GM23338 (cell line): Measurements from ENCODE around the gene ATXN7L1. TPM values are rescaled to one million over a fixed set of nuclear protein-coding genes. Genes with fewer than 3 reads are reported as not detected.
A peak's percentile ranks its signal among the peaks of the same experiment; 100 is the strongest.

Experiments used
- ATAC-seq: fragments of 200-7000 bp; cut with Tn5 transposase; 3 replicates; pipeline ENCODE4 v1.9.1; 2020
- DNase-seq: peaks from one replicate; pipeline ENCODE4 v3.0.0-alpha.2; 2015; ENCODE audit warnings: low spot score
- H2AFZ ChIP-seq: fragments of 200-600 bp; sonication (generic); 2 replicates; pipeline ENCODE4 v1.8.0; 2016; ENCODE audit warnings: antibody characterized with exemption, mild to moderate bottlenecking, moderate library complexity
- H3F3A ChIP-seq: fragments of 200-600 bp; sonication (generic); replicated peaks from 2 replicates; pipeline ENCODE4 v1.8.0; 2017; ENCODE audit warnings: antibody characterized with exemption, mixed run types, low read depth
- H3K27ac ChIP-seq: fragments of 200-600 bp; sonication (generic); 2 replicates; pipeline ENCODE4 v1.6.1; 2016; ENCODE audit warnings: low read depth
- H3K27me3 ChIP-seq: fragments of 200-600 bp; sonication (generic); 2 replicates; pipeline ENCODE4 v1.8.0; 2016; ENCODE audit warnings: mild to moderate bottlenecking, mixed run types, moderate library complexity; ENCODE audit not compliant: insufficient read depth
- H3K36me3 ChIP-seq: fragments of 200-600 bp; sonication (generic); 2 replicates; pipeline ENCODE4 v1.8.0; 2016; ENCODE audit warnings: mild to moderate bottlenecking; ENCODE audit not compliant: insufficient read depth
- H3K4me1 ChIP-seq: fragments of 200-600 bp; sonication (generic); 2 replicates; pipeline ENCODE4 v1.8.0; 2016; ENCODE audit warnings: mild to moderate bottlenecking, moderate library complexity; ENCODE audit not compliant: insufficient read depth
- H3K4me2 ChIP-seq: fragments of 200-600 bp; sonication (generic); 2 replicates; pipeline ENCODE4 v1.7.1; 2017; ENCODE audit warnings: mixed run types
- H3K4me3 ChIP-seq: fragments of 200-600 bp; sonication (generic); 2 replicates; pipeline ENCODE4 v1.6.1; 2016; ENCODE audit warnings: mixed run types
- H3K79me2 ChIP-seq: fragments of 200-600 bp; sonication (generic); replicated peaks from 2 replicates; pipeline ENCODE4 v1.8.0; 2017; ENCODE audit warnings: mild to moderate bottlenecking; ENCODE audit not compliant: insufficient read depth
- H3K9me2 ChIP-seq: fragments of 200-600 bp; sonication (generic); 2 replicates; pipeline ENCODE4 v1.8.0; 2017; ENCODE audit not compliant: insufficient read depth
- H4K20me1 ChIP-seq: fragments of 200-600 bp; sonication (generic); replicated peaks from 2 replicates; pipeline ENCODE4 v1.8.0; 2017; ENCODE audit warnings: mild to moderate bottlenecking; ENCODE audit not compliant: insufficient read depth
- H3K27ac Mint-ChIP-seq: 2 replicates; pipeline ENCODE4 v1.8.0; 2020; ENCODE audit warnings: inconsistent platforms, mild to moderate bottlenecking, moderate library complexity, mixed read lengths
- H3K27me3 Mint-ChIP-seq: 3 replicates; pipeline ENCODE4 v1.8.0; 2022; ENCODE audit warnings: low read depth, mild to moderate bottlenecking, moderate library complexity, mixed read lengths, inconsistent platforms; ENCODE audit not compliant: insufficient read depth, poor library complexity
- H3K36me3 Mint-ChIP-seq: 3 replicates; pipeline ENCODE4 v1.8.0; 2021; ENCODE audit warnings: low read depth, mild to moderate bottlenecking, inconsistent platforms, moderate library complexity, mixed read lengths
- H3K4me1 Mint-ChIP-seq: 3 replicates; pipeline ENCODE4 v1.8.0; 2020; ENCODE audit warnings: mild to moderate bottlenecking, inconsistent platforms, mixed read lengths
- H3K4me3 Mint-ChIP-seq: 3 replicates; pipeline ENCODE4 v1.8.0; 2021; ENCODE audit warnings: moderate library complexity, mild to moderate bottlenecking, inconsistent platforms, mixed read lengths
- H3K9me3 Mint-ChIP-seq: 3 replicates; pipeline ENCODE4 v1.8.0; 2020; ENCODE audit warnings: moderate library complexity, mild to moderate bottlenecking, inconsistent platforms, mixed read lengths
- CREB1 ChIP-seq: fragments of 250-450 bp; sonication (Bioruptor Pico); IDR thresholded peaks from 2 replicates; pipeline ENCODE4 v1.5.0; 2020; ENCODE audit warnings: low read depth, mild to moderate bottlenecking, moderate library complexity
- EZH2 ChIP-seq: fragments of 200-600 bp; sonication (generic); IDR thresholded peaks from one replicate; pipeline ENCODE4 v1.8.0; 2017; ENCODE audit warnings: antibody characterized with exemption, mild to moderate bottlenecking, low read depth; ENCODE audit not compliant: unreplicated experiment
- JUNB ChIP-seq: IDR thresholded peaks from one replicate; pipeline ENCODE4 v1.6.1; 2016; ENCODE audit warnings: antibody characterized with exemption; ENCODE audit not compliant: unreplicated experiment
- NANOG ChIP-seq: IDR thresholded peaks from 2 replicates; pipeline ENCODE4 v1.6.1; 2016; ENCODE audit warnings: antibody characterized with exemption, borderline replicate concordance
- ZNF331 ChIP-seq: fragments of 250-450 bp; sonication (Bioruptor Pico); IDR thresholded peaks from 2 replicates; pipeline ENCODE4 v1.5.0; 2020; ENCODE audit warnings: low read depth, mild to moderate bottlenecking, moderate library complexity
- polyA plus RNA-seq: library from polyadenylated mRNA; unstranded; fragments of >200 nt; fragmentation: Nextera tagmentation; extraction: Ambion mirVana; gene quantifications from 2 replicates; pipeline ENCODE4 v1.2.1, GENCODE V29; 2016
- total RNA-seq: library from RNA; depleted of rRNA; stranded (reverse); fragments of >200 nt; shearing (Covaris generic); gene quantifications from 2 replicates; pipeline ENCODE4 v1.2.3, GENCODE V29; 2014
- TF ChIP-seq, protein P1 (sequence below), 2 experiments: fragments of 200-600 bp in 1 of 2; sonication (generic) in 1 of 2; conservative IDR thresholded peaks; 2 replicates each; pipeline versions ENCODE4 v1.5.1 to v1.6.1; 2016 to 2017; ENCODE audit warnings: antibody characterized with exemption in 2 of 2, low read depth in 2 of 2, mild to moderate bottlenecking in 2 of 2, moderate library complexity in 1 of 2

The ATXN7L1 gene
- total and polyA plus RNA-seq, 2 experiments from 2014 or later: 22.8 to 29.8 TPM

DNA sequence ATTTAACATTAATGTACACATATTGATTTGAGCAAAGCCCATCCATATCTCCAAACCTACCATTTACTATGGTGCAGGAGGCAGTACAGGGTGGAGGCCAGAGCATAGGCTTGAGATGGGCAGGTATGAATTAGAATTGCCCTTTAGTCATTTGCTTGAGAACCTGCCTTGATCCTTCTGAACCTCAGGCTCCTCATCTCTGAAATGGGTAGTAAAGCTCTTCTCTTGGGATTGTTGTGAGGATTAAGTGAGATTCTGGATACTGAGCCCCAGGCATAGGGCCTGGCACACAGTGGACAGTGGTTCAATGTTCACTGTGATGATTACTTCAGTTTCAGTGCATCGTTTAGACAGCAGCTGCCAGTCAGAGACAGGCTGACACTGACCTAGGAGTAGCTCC is 5.0 kb upstream of the ATXN7L1 start:
- no peak overlapping the region for H3K27ac Mint-ChIP-seq
- H3K4me3 ChIP-seq: no peak overlapping the region
- no peak for TF ChIP-seq ZNF331 (CRISPR knock-in tag)
- TF ChIP-seq, protein P1, sequence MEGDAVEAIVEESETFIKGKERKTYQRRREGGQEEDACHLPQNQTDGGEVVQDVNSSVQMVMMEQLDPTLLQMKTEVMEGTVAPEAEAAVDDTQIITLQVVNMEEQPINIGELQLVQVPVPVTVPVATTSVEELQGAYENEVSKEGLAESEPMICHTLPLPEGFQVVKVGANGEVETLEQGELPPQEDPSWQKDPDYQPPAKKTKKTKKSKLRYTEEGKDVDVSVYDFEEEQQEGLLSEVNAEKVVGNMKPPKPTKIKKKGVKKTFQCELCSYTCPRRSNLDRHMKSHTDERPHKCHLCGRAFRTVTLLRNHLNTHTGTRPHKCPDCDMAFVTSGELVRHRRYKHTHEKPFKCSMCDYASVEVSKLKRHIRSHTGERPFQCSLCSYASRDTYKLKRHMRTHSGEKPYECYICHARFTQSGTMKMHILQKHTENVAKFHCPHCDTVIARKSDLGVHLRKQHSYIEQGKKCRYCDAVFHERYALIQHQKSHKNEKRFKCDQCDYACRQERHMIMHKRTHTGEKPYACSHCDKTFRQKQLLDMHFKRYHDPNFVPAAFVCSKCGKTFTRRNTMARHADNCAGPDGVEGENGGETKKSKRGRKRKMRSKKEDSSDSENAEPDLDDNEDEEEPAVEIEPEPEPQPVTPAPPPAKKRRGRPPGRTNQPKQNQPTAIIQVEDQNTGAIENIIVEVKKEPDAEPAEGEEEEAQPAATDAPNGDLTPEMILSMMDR (conservative IDR thresholded peaks at IDR 0.05; ENCODE audit: low read depth in 2 of 2): no peak

DNA sequence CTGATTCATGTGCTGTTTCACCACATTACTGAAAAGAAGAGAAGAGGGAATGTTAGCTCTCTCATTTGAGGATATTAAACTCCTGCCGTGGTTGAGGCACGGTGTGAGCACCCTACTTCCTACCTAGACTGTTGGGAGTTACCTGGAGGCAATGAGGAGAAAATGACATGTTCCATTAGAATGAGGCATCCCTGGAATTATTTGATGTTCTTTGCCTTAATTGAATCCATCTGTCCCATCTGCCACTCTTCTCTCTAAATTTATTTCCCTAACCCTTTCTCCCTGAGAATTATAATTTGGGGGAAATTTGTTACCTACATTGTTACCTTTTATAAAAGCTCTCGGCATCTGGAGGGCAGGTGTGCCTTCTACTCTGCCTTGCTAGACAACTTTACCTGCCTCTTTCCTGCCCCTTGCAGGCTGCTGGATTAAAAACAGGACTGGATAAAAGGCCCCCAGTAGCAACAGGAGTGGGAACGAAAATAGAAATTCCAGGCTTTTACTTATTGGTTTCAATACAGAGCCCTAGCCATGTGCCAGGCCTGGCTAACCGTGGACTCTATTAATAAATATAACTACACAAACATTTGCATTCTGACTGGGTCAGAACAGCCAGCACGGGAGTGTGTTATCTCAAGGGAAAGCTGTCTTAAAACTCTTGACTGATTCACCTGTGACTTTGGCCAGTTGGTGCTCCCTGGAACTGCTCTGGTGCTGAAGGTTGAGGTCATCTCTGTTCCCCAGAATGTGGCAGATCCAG is 4.4 kb upstream of the ATXN7L1 start:
- DNase-seq: no peak

More for the DNA sequence above, 5.0 kb upstream of the ATXN7L1 start:
- H3K36me3 ChIP-seq: 0 out of 2 replicates have a peak, but pooled peaks cover 4% of the 10 kb centered on the region
- peaks cover 17% of the 10 kb centered on the region for H3K27me3 ChIP-seq
- H4K20me1 ChIP-seq: no peaks in the 10 kb centered on the region; the same call in 1 of the 2 replicates
- H2AFZ ChIP-seq: no peak overlapping the region
- H3K4me1 ChIP-seq: peaks cover 34% of the 10 kb centered on the region
- H3K27ac ChIP-seq: no peak overlapping the region
- H3K4me2 ChIP-seq: no peak overlapping the region
- peaks cover 80% of the 10 kb centered on the region for H3K79me2 ChIP-seq
- DNase-seq (no peak), ATAC-seq (no peak)
- Mint-ChIP-seq H3K9me3 (peaks cover 4% of the 10 kb centered on the region; the same call in 1 of the 3 replicates), H3K27me3 (peaks cover 8% of the 10 kb centered on the region), H3K36me3 (peaks cover 17% of the 10 kb centered on the region; the same call in 2 of the 3 replicates), H3K4me1 (peaks cover 42% of the 10 kb centered on the region), H3K4me3 (no peak overlapping the region)
- peaks cover 3% of the 10 kb centered on the region; the same call in 1 of the 2 replicates for H3K9me2 ChIP-seq
- H3F3A ChIP-seq: no peaks in the 10 kb centered on the region; the same call in 1 of the 2 replicates

More for the DNA sequence above, 4.4 kb upstream of the ATXN7L1 start:
- peaks cover 17% of the 10 kb centered on the region for H3K27me3 ChIP-seq
- H3K36me3 Mint-ChIP-seq: peaks cover 20% of the 10 kb centered on the region
- H3K4me1 ChIP-seq: peaks cover 35% of the 10 kb centered on the region
- H3K4me1 Mint-ChIP-seq: peaks cover 43% of the 10 kb centered on the region
- no peak for ATAC-seq
- peaks cover 3% of the 10 kb centered on the region; the same call in 1 of the 2 replicates for H3K9me2 ChIP-seq
- no peaks in the 10 kb centered on the region; the same call in 1 of the 2 replicates for H3F3A ChIP-seq
- peak overlapping the region; percentile 53; the same call in 1 of the 2 replicates for H3K27ac Mint-ChIP-seq
- peaks cover 78% of the 10 kb centered on the region for H3K79me2 ChIP-seq
- H3K4me3 Mint-ChIP-seq: no peak overlapping the region; the same call in 2 of the 3 replicates
- 0 out of 2 replicates have a peak, but pooled peaks cover 4% of the 10 kb centered on the region for H3K36me3 ChIP-seq
- H3K27me3 Mint-ChIP-seq: peaks cover 12% of the 10 kb centered on the region
- H3K9me3 Mint-ChIP-seq: peaks cover 4% of the 10 kb centered on the region; the same call in 1 of the 3 replicates
- H3K4me3 ChIP-seq: no peak overlapping the region
- no peak overlapping the region for H2AFZ ChIP-seq
- H3K27ac ChIP-seq: no peak overlapping the region
- H3K4me2 ChIP-seq: 0 out of 2 replicates have a peak overlapping the region, but pooled peaks have one; percentile 41
- H4K20me1 ChIP-seq: no peaks in the 10 kb centered on the region; the same call in 1 of the 2 replicates
- no peak for TF ChIP-seq EZH2
- TF ChIP-seq NANOG: no peak
- TF ChIP-seq, protein P1 (conservative IDR thresholded peaks at IDR 0.05; ENCODE audit: low read depth in 2 of 2): peak in 1 of 2 experiments; percentile 40; a peak in 3 of 4 replicates
- TF ChIP-seq JUNB: no peak
- TF ChIP-seq CREB1 (CRISPR knock-in tag): no peak
